ENCODE results near the gene FRAS1.
"Not testable (repeated sequence)": the region's sequence is repeated elsewhere in the genome, so short reads cannot be mapped to it uniquely, and the experiment has no call there.

FRAS1 gene

DNA sequence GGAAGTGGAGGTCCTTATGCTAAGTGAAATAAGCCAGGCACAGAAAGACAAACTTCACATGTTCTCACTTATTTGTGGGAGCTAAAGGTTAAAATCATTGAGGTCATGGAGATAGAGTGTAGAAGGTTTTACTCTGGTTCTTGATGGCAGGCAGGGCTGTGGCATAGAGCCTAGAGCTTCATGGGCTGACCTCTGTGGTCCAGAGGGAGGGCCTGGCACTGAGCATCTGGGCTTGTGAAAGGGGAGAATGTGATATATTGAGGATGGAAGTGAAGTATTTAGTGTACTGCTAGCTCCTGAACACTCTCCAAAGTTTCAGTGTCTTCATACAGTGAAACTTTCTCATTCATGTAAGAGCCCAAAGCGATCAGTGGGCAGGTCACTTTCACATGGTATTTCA, 423.2 kb downstream of the FRAS1 start:
- no peak for DNase-seq (ENCODE audit: insufficient read length, low spot score)
- no peak for FAIRE-seq
- TF ChIP-seq, protein P1, sequence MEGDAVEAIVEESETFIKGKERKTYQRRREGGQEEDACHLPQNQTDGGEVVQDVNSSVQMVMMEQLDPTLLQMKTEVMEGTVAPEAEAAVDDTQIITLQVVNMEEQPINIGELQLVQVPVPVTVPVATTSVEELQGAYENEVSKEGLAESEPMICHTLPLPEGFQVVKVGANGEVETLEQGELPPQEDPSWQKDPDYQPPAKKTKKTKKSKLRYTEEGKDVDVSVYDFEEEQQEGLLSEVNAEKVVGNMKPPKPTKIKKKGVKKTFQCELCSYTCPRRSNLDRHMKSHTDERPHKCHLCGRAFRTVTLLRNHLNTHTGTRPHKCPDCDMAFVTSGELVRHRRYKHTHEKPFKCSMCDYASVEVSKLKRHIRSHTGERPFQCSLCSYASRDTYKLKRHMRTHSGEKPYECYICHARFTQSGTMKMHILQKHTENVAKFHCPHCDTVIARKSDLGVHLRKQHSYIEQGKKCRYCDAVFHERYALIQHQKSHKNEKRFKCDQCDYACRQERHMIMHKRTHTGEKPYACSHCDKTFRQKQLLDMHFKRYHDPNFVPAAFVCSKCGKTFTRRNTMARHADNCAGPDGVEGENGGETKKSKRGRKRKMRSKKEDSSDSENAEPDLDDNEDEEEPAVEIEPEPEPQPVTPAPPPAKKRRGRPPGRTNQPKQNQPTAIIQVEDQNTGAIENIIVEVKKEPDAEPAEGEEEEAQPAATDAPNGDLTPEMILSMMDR (IDR thresholded peaks at IDR 0.05; ENCODE audit: insufficient read depth, missing control alignments), result no peak

DNA sequence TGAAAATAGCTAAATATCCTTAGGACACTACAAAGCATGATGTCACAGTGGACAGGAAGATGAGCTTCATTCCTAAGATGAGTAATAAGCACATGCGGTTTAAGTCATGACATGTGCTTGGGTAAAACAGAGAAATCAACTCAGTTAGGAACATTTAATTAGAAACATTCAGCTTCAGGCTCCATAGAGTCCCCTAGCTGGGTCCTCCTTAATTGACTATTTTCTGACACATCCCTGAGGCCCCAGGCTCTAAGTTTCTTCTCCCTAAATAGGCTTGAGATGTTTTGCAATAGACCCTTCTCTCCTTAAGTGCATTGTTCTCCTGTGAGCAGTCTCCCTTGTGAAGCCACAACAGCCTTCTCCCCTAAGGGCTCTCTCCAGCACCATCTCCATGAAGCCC, 424.1 kb downstream of the FRAS1 start:
- TF ChIP-seq, protein P1 (IDR thresholded peaks at IDR 0.05; ENCODE audit: insufficient read depth, missing control alignments), result no peak
- DNase-seq (ENCODE audit: insufficient read length, low spot score) (no peak), FAIRE-seq (no peak)

DNA sequence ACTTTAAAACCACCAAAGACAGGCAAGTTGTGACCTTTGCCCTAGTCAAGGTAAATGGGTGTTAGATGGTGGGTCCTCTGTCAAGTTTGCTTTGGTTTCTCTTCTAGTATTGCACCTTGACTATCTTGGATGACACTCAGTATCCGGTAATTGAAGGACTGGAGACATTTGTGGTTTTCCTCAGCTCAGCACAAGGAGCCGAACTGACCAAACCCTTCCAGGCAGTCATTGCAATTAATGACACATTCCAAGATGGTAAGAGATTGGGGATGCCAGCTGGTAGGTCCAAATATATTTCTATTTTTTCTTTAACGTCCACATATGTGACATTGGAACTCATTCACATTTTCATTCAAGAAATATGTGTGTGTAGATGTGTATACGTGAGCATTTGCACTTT, 425.2 kb downstream of the FRAS1 start:
- TF ChIP-seq, protein P1 (IDR thresholded peaks at IDR 0.05; ENCODE audit: insufficient read depth, missing control alignments), result no peak
- DNase-seq (ENCODE audit: insufficient read length, low spot score), result no peak
- FAIRE-seq, result no peak

DNA sequence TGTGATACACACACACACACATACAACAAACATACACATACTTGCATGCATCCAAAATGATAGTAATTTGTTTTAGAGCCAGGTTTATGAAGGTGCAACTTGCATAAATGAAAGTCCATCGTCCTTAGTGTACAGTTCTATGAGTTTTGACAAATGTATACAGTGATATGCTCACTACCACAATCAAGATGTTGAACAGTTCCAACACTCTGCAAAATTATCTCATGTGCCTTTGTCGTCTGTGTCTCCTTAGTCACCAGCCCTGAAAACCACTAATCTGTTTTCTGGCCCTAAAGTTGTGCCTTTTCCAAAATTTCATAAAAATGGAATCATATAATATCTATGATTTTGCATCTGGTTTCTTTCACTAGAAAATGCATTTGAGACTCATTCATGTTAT, 426.7 kb downstream of the FRAS1 start:
- no peak for DNase-seq (ENCODE audit: insufficient read length, low spot score)
- TF ChIP-seq, protein P1 (IDR thresholded peaks at IDR 0.05; ENCODE audit: insufficient read depth, missing control alignments), result no peak
- no peak for FAIRE-seq

DNA sequence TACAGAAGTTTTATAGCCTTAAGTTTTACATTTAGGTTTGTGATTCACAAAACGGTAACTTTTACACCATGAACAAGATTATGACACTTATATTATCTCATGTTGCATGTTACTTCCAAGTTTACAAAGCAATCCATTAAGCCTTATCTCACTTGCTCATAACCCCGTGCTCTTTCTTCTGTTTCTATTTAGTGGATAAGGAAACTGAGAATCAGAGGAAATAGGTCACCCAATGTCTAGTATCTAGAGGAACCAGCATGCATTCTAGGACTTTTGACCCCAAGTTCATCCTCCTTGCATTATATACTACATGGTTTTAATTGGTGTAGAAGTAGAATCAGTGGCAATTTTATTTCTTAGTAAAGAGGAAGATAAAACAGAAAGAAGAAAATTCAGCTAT, 427.5 kb downstream of the FRAS1 start:
- TF ChIP-seq, protein P1 (IDR thresholded peaks at IDR 0.05; ENCODE audit: insufficient read depth, missing control alignments), result no peak
- no peak for DNase-seq (ENCODE audit: insufficient read length, low spot score)
- no peak for FAIRE-seq

DNA sequence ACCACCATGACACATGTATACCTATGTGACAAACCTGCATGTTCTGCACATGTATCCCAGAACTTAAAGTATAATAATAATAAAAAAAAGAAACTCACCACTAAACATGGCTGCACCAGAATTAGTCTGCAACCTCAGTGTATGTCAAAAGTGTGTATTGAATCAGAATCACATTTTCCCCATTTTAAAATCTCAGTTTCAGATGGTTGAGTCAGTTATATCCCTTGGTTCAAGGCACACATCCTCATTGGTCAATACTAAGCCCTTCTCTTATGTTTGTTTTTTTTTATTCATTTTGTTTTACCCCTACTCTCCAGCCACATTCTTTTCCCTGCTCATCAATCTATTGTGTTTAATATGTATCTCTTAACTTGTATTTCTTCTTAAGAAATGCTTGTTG, 436.6 kb downstream of the FRAS1 start:
- FAIRE-seq (no peak), DNase-seq (ENCODE audit: insufficient read length, low spot score) (no peak)
- TF ChIP-seq, protein P1 (IDR thresholded peaks at IDR 0.05; ENCODE audit: insufficient read depth, missing control alignments), result no peak

DNA sequence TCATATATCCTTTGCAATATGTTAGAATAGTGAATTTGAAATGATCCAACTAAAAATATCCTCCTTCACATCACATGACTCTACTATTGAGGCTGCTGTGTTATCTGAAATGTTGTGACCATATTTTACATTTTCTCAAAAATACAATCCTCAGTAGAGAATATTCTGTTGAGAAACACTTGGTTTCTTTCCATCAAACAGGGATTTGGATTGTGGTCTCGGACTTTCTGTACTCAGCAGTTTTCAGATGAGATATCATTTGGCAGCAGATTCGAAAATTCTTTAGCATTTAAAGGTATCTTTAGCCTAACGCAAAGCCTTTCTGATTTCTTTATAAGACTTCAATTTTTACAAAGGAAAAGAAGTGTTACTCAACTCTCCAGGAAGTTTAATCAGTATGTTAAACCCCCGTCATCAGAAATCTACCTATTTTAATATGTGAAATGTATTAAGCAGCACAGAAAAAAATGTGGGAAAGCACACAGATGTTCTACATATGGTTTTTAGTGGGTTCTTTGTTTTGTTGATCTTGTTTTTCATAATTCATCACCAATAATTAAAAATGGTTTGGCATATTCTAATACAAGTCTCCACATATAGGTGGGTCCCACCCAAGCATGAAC, 439.0 kb downstream of the FRAS1 start:
- TF ChIP-seq, protein P1 (IDR thresholded peaks at IDR 0.05; ENCODE audit: insufficient read depth, missing control alignments), result no peak
- no peak for DNase-seq (ENCODE audit: insufficient read length, low spot score)
- no peak for FAIRE-seq

DNA sequence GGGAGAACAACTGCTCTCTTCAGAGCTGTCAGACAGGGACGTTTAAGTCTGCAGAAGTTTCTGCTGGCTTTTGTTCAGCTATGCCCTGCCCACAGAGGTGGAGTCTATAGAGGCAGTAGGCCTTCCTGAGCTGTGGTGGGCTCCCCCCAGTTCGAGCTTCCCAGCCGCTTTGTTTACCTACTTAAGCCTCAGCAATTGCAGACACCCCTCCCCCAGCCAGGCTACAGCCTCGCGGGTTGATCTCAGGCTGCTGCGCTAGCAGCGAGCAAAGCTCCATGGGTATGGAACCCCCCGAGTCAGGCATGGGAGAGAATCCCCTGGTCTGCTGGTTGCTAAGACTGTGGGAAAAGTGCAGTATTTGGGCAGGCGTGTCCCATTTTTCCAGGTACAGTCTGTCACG, 449.1 kb downstream of the FRAS1 start:
- not testable (repeated sequence) for DNase-seq (ENCODE audit: insufficient read length, low spot score); FAIRE-seq

Data from D721Med (cell line).